ENCODE measurements around the gene EGFR.

EGFR gene

GRCh38 chr7:55174456-55174855 is 155.6 kb downstream of the EGFR start:
- in situ Hi-C loops (cut with HindIII; ENCODE audit: low pct_ligation_motif_present, low sequenced_read_pairs) = no loop called here
- Histone ChIP-seq H3K4me3 (ENCODE audit: low read depth, low read length) (no peak overlapping the region), H3K27ac (no peak overlapping the region), H3K36me3 (replicated peaks) (peaks cover 78% of the 10 kb centered on the region), H3K27me3 (replicated peaks) (no peaks in the 10 kb centered on the region)
- DNase-seq = no peak
- no peak for TF ChIP-seq CTCF (IDR thresholded peaks at IDR 0.05; ENCODE audit: low read depth, low read length, missing control alignments)

DNA sequence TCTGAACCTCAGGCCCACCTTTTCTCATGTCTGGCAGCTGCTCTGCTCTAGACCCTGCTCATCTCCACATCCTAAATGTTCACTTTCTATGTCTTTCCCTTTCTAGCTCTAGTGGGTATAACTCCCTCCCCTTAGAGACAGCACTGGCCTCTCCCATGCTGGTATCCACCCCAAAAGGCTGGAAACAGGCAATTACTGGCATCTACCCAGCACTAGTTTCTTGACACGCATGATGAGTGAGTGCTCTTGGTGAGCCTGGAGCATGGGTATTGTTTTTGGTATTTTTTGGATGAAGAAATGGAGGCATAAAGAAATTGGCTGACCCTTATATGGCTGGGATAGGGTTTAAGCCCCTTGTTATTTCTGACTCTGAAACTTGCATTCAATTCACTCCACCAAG is 156.0 kb downstream of the EGFR start:
- Histone ChIP-seq H3K27me3 (replicated peaks) (no peaks in the 10 kb centered on the region), H3K36me3 (replicated peaks) (peaks cover 74% of the 10 kb centered on the region), H3K4me3 (ENCODE audit: low read depth, low read length) (no peak overlapping the region), H3K27ac (no peak overlapping the region)
- in situ Hi-C loops (cut with HindIII; ENCODE audit: low pct_ligation_motif_present, low sequenced_read_pairs) = no loop called here
- no peak for DNase-seq
- no peak for TF ChIP-seq CTCF (IDR thresholded peaks at IDR 0.05; ENCODE audit: low read depth, low read length, missing control alignments)

DNA sequence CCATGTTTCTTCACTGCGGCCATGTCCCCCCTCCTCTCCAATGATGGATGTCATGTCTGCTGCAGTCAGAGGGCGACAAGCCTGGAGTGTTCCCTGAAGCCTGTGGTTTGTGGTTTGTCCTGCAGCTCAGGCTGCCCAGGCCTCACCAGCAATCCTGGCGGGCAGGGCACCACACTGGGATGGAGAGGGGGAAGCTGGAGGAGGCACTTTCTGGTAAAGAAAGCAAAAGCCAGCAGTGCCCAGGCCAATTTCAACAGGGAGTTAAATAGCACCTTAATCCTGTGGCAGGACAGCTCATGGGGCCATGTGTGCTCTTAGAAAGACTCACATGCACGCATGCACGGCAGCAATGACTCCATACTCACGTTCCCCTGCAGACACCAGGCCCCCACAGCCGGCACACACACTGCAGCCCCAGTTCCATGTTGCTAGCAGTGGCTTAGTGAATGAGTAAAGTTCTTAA is 158.3 kb downstream of the EGFR start:
- in situ Hi-C loops (cut with HindIII; ENCODE audit: low pct_ligation_motif_present, low sequenced_read_pairs) = no loop called here
- H3K36me3 ChIP-seq (replicated peaks) = peaks cover 61% of the 10 kb centered on the region
- no peak overlapping the region for H3K4me3 ChIP-seq (ENCODE audit: low read depth, low read length)
- no peak for DNase-seq
- TF ChIP-seq CTCF (IDR thresholded peaks at IDR 0.05; ENCODE audit: low read depth, low read length, missing control alignments) = peak; percentile 27
- H3K27ac ChIP-seq = peak overlapping the region; percentile 63
- no peaks in the 10 kb centered on the region for H3K27me3 ChIP-seq (replicated peaks)

DNA sequence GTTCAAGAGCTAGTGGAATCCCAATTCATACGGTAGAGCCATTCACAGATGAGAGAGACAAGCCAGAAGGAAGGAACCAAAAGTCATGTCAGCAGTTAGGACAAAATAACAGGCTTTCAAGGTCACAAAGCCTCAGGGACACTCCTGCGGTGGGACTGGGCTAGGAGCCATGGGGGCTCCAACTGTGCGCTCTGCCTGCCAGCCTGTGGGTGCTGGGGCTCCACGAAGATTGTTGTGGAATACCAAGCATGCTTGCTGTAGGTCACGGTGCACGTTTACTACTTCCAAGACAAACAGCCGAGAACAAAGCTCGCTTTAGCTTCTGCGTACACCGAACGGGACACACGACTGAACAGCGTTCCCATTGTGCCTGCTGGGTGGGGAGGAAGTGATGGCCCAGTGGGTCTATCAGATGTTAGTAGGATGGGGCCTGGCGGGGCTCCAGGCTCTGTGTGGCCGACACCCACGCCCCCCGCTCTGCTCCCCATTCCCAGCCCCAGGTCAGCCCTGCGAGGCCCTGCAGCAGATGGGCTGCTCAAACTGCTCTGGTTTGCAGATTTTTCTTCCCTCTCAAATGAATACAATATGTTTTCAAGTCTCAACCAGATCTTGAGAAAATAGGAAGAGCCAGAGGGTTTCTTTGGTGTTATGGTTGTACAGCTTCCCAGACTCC is 158.9 kb downstream of the EGFR start:
- no peak for TF ChIP-seq CTCF (IDR thresholded peaks at IDR 0.05; ENCODE audit: low read depth, low read length, missing control alignments)
- in situ Hi-C loops (cut with HindIII; ENCODE audit: low pct_ligation_motif_present, low sequenced_read_pairs) = no loop called here

GRCh38 chr7:55178292-55178862 is 159.6 kb downstream of the EGFR start:
- DNase-seq = no peak
- H3K36me3 ChIP-seq (replicated peaks) = peaks cover 57% of the 10 kb centered on the region
- H3K27ac ChIP-seq = peak overlapping the region; percentile 63
- no peak overlapping the region for H3K4me3 ChIP-seq (ENCODE audit: low read depth, low read length)
- no peak for TF ChIP-seq CTCF (IDR thresholded peaks at IDR 0.05; ENCODE audit: low read depth, low read length, missing control alignments)
- no peaks in the 10 kb centered on the region for H3K27me3 ChIP-seq (replicated peaks)
- in situ Hi-C loops (cut with HindIII; ENCODE audit: low pct_ligation_motif_present, low sequenced_read_pairs) = no loop called here

More for the DNA sequence above, 158.9 kb downstream of the EGFR start:
- DNase-seq = peak; percentile 50
- Histone ChIP-seq H3K27ac (peak overlapping the region; percentile 63), H3K36me3 (replicated peaks) (peaks cover 60% of the 10 kb centered on the region), H3K4me3 (ENCODE audit: low read depth, low read length) (no peak overlapping the region), H3K27me3 (replicated peaks) (no peaks in the 10 kb centered on the region)

Data from brain microvascular endothelial cell (primary cell).